Neutrophil (primary cell): Measurements from ENCODE around the gene RFFL.
"Not testable (repeated sequence)": the region's sequence is repeated elsewhere in the genome, so short reads cannot be mapped to it uniquely, and the experiment has no call there.

ENCODE experiments used
- H3K27ac ChIP-seq: fragments of 200-600 bp; sonication (generic); 2 replicates; pipeline ENCODE4 v1.5.1; 2016; ENCODE audit warnings: mild to moderate bottlenecking, moderate library complexity
- H3K27me3 ChIP-seq: fragments of 200-600 bp; sonication (generic); 2 replicates; pipeline ENCODE4 v1.6.0; 2016; ENCODE audit warnings: mild to moderate bottlenecking
- H3K36me3 ChIP-seq: fragments of 200-600 bp; sonication (generic); 2 replicates; pipeline ENCODE4 v1.5.1; 2017
- H3K4me1 ChIP-seq, 2 experiments: fragments of 200-600 bp in 1 of 2; sonication (generic) in 1 of 2; 1 replicate in 1 of 2; 2 replicates in 1 of 2; pipeline versions ENCODE4 v1.5.1 to v1.6.1; 2013 to 2016; ENCODE audit warnings: low read depth in 1 of 2, low read length in 1 of 2, mild to moderate bottlenecking in 1 of 2, moderate library complexity in 1 of 2; ENCODE audit not compliant: control insufficient read depth in 1 of 2, insufficient read depth in 1 of 2
- H3K4me3 ChIP-seq, 2 experiments: fragments of 200-600 bp in 1 of 2; sonication (generic) in 1 of 2; 1 replicate in 1 of 2; 2 replicates in 1 of 2; pipeline ENCODE4 v1.5.1; 2013 to 2016; ENCODE audit warnings: low read depth in 1 of 2, low read length in 1 of 2, mild to moderate bottlenecking in 1 of 2, moderate library complexity in 1 of 2
- H3K9me3 ChIP-seq: fragments of 200-600 bp; sonication (generic); 2 replicates; pipeline ENCODE4 v1.5.1; 2016
- TF ChIP-seq, protein P1 (sequence below): fragments of 200-600 bp; sonication (generic); IDR thresholded peaks from 2 replicates; pipeline ENCODE4 v1.5.1; 2016; ENCODE audit warnings: antibody characterized with exemption

Gene RFFL

DNA sequence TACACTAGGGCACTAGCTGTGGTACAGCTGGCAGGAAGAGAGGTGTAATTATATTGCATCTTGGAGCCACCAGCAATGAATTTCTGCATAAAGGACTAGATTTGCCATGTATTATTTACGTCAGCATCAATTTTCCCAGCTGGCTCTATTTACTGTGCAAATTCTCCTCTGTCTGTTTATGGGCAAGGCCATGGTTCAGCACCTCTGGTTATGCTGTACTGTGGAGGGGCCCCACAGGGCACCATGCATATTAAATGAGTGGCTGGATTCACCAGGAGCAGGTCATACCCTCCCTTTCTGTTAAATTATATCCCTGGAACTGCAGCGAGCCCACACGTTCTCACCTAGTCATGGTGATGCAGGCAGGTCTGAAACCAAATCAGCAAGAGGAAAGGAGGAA, 36.4 kb upstream of the RFFL start:
- no peak overlapping the region for H3K4me3 ChIP-seq
- TF ChIP-seq, protein P1, sequence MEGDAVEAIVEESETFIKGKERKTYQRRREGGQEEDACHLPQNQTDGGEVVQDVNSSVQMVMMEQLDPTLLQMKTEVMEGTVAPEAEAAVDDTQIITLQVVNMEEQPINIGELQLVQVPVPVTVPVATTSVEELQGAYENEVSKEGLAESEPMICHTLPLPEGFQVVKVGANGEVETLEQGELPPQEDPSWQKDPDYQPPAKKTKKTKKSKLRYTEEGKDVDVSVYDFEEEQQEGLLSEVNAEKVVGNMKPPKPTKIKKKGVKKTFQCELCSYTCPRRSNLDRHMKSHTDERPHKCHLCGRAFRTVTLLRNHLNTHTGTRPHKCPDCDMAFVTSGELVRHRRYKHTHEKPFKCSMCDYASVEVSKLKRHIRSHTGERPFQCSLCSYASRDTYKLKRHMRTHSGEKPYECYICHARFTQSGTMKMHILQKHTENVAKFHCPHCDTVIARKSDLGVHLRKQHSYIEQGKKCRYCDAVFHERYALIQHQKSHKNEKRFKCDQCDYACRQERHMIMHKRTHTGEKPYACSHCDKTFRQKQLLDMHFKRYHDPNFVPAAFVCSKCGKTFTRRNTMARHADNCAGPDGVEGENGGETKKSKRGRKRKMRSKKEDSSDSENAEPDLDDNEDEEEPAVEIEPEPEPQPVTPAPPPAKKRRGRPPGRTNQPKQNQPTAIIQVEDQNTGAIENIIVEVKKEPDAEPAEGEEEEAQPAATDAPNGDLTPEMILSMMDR: no peak
- peak overlapping the region; percentile 72 for H3K27ac ChIP-seq
- H3K36me3 ChIP-seq: peaks cover 4% of the 10 kb centered on the region
- H3K4me1 ChIP-seq: peaks cover 47 to 48% of the 10 kb centered on the region in 2 experiments
- H3K9me3 ChIP-seq: no peaks in the 10 kb centered on the region
- no peaks in the 10 kb centered on the region for H3K27me3 ChIP-seq

DNA sequence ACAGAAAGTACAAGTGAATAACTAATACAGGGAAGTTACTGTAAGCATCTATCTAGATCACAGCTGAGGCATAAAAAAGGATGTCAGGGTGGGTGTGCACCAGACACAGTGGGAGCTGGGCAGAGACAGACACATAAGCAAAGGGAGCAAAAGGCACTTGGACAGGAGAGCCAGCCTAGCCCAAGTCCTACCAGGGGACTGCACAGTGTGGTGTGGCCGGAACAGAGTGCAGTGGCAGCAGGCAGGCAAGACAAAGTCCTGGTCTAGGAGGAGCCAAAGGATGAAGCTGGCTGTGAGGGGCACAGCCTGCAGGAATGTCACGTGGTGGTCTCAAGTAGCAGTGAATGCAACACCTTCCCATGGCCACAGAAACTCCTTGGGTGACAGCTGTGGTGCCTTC, 34.3 kb upstream of the RFFL start:
- TF ChIP-seq, protein P1: no peak
- Histone ChIP-seq H3K4me1 (peaks cover 52 to 53% of the 10 kb centered on the region in 2 experiments), H3K4me3 (no peak overlapping the region), H3K9me3 (no peaks in the 10 kb centered on the region), H3K27ac (peak overlapping the region; percentile 72), H3K36me3 (no peaks in the 10 kb centered on the region), H3K27me3 (no peaks in the 10 kb centered on the region)

DNA sequence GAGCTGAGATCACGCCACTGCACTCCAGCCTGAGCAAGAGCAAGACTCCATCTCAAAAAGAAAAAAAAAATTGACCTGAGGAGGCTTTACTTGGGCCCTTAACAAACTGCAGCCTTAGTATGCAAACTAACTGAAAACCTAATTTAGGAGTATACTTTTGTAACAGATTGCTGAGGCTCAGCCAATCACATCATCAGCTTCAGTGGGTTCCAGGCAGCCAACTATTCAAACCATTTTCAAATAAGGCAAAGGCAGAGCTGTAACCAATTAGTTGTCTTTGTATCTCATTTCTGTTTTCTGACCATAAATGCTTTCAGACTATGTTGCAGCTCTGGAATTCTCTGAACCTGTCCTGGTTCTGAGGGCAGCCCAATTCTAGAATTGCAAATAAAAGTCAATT, 32.2 kb upstream of the RFFL start:
- no peaks in the 10 kb centered on the region for H3K9me3 ChIP-seq
- no peaks in the 10 kb centered on the region for H3K27me3 ChIP-seq
- TF ChIP-seq, protein P1: no peak
- no peak overlapping the region for H3K27ac ChIP-seq
- H3K4me1 ChIP-seq: peaks cover 45 to 48% of the 10 kb centered on the region in 2 experiments
- no peak overlapping the region for H3K4me3 ChIP-seq
- H3K36me3 ChIP-seq: no peaks in the 10 kb centered on the region

DNA sequence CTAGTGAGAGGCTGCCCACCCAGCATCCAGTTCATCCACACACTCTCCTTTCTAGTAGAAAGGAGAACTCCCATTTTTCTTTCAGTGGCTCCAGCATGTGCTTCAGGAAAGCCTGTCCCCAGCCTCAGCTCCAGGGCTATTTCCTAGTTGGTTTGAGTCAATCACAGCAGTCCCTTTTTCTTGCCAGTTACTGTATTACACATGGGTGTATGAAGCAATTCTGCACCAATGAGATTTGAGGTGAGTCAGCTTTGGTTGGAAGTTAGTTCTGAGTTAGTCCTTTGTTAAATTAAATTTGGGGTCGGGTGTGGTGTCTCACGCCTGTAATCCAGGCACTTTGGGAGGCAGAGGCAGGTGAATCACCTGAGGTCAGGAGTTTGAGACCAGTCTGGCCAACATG, 31.4 kb upstream of the RFFL start:
- no peaks in the 10 kb centered on the region for H3K9me3 ChIP-seq
- H3K4me3 ChIP-seq: no peak overlapping the region
- TF ChIP-seq, protein P1: no peak
- H3K27me3 ChIP-seq: no peaks in the 10 kb centered on the region
- no peak overlapping the region for H3K27ac ChIP-seq
- peaks cover 45 to 48% of the 10 kb centered on the region in 2 experiments for H3K4me1 ChIP-seq
- H3K36me3 ChIP-seq: no peaks in the 10 kb centered on the region

DNA sequence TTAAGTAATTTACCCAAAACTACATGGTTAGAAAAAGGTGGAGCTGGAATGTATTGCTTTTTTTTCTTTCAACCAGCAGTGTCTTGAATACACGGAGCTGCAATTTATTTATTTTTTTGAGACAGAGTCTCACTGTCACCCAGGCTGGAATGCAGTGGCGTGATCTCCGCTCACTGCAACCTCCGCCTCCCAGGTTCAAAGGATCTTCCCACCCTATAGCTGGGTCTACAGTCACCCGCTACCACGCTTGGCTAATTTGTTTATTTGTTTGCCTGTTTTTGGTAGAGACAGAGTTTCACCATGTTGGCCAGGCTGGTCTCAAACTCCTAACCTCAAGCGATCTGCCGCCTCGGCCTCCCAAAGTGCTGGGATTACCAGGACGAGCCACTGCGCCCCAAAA, 27.2 kb upstream of the RFFL start:
- peak overlapping the region; percentile 95 for H3K27ac ChIP-seq
- H3K27me3 ChIP-seq, H3K9me3 ChIP-seq, H3K36me3 ChIP-seq, H3K4me3 ChIP-seq: not testable (repeated sequence)
- peaks cover 46 to 56% of the 10 kb centered on the region in 2 experiments for H3K4me1 ChIP-seq

DNA sequence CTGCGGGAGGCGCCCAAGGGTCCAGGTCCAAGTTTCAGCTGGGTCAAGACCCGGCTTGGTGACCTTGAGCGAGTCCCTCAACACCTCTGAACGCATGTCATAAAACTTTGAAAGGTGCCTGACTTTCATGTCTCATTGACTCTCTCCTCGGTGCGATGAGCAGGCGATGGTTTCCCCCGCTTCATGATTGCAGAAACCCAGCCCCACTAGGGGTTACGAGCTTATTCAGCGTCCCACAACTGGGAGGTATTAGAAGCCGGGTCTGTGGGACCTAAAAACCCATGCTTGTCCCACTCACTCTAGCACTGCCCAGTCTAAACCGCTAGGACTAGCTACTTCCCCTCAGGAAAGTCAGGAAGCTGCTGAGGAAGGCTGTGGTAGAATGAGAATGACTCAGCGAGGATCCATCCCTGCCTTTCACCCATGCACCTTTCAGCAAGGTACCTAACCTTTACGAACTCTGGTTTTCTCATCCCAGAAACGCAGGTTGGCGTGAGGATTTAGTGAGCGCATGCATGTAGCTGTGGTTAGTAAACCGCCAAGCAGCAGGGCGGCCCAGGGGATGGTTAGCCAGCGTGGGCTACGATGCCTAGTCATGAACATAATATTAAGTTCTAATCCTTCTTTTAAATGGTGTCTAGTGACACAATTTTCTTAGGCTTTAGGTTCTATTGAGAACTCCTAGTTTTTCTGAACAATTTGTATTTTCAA, 26.2 kb upstream of the RFFL start:
- Histone ChIP-seq H3K27ac (peak overlapping the region; percentile 95), H3K9me3 (no peaks in the 10 kb centered on the region), H3K36me3 (no peaks in the 10 kb centered on the region), H3K4me3 (peak overlapping the region; percentile 70 to 99), H3K27me3 (no peaks in the 10 kb centered on the region), H3K4me1 (peaks cover 43 to 51% of the 10 kb centered on the region in 2 experiments)
- TF ChIP-seq, protein P1: peak; percentile 2
